GM12878 (cell line): ENCODE results near the gene TOGARAM1.

ENCODE experiments used
- MTA3 ChIP-seq: IDR thresholded peaks from 2 replicates; pipeline ENCODE4 v1.6.1; 2012; ENCODE audit warnings: low read length, inconsistent platforms, borderline replicate concordance
- RAD51 ChIP-seq: fragments of 450-650 bp; IDR thresholded peaks from 2 replicates; pipeline ENCODE4 v1.6.1; 2016; ENCODE audit warnings: moderate library complexity, mild to moderate bottlenecking, inconsistent platforms

GRCh38 chr14:44995196-44995595 is 33.2 kb downstream of the TOGARAM1 start:
- TF ChIP-seq RAD51 (no peak), MTA3 (no peak)
